GM19099 (cell line): ENCODE results near the gene SFXN5.

Experiments
- POLR2A ChIP-seq: IDR thresholded peaks from 3 replicates; pipeline ENCODE4 v1.6.1; 2011; ENCODE audit warnings: low read depth; ENCODE audit not compliant: insufficient read length; ENCODE audit errors: extremely low read depth

SFXN5 gene

DNA sequence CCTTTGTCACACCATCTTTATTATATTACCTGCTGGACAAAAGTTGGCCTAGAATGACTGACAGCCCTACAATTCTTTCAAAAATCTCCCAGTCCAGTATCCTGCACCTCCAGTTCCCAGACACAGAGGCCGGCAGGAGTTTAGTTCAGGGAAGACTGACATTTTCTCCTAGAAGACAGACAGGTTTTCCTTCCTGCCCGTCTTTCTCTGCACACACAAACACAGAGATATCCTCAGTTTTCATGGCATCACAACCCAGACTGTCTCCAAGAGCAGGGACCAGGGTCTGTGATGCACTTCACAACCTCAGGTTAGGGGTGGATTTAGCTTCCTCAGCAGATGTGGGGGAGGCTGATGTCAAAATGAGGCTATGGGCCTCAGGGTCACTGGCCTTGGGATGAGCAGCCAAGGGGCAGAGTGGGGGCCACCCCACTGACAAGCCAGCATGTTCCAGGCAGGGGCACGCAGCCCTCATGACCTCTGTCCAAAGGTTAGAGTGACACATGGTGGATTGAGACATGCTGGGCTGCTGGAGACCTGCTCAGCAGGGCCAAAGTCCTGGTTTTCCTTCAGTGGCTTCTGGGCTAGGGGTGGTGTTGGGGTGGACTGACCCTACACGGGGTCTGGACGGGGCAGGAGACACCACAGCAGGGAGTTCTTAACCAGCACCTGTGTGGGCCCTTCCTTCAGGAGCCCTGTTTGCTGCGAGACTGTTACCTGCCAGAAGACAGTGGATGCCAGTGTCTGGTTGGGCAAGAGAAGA lies 70.5 kb downstream of the SFXN5 start:
- TF ChIP-seq POLR2A: no peak

DNA sequence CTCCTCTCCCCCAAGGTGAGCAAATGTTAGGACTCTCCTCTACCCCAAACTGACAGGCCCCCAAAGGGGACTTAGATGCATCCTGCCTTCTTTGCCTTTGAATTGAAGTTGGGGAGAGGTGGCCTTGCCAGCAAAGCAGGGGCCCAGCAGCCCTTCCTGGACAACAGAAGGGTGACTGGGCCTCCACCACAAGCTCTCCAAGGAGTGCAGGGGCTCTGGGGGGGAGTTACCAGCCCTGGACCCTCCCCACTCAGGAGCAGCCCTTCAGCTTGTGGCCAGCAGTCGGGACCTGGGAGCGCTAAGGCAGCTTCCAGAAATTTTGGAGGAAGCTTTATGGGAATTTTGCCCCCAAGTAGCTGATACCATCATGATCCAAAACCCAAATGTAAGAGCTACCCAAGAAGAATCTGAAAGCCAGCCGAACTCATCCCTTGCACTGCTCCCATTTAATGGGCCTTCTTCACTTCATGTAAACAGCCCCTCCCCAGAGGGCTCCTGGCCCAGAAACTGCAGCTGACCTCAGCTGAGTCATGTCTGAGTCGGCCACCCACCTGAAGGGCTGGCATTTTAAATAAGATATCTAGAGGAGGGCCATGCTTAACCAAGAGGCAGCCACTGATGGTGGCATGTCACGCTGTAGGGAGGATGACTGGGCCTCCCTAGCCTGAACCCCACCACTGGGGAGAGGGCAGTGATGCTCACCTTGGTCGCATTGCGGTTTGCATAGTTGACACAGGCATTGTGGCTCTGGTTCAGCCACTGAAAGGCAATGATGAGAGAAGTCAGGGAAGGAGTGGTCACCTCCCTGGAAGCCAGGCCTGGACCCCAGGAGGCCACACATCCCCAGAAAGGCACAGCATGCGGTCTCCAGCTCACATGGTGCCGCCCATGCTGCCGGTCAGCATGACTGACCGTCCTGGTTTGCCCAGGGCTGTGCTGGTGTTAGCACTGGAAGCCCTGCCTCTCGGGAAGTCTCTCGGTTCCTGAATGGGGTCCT lies 71.5 kb downstream of the SFXN5 start:
- no peak for TF ChIP-seq POLR2A

DNA sequence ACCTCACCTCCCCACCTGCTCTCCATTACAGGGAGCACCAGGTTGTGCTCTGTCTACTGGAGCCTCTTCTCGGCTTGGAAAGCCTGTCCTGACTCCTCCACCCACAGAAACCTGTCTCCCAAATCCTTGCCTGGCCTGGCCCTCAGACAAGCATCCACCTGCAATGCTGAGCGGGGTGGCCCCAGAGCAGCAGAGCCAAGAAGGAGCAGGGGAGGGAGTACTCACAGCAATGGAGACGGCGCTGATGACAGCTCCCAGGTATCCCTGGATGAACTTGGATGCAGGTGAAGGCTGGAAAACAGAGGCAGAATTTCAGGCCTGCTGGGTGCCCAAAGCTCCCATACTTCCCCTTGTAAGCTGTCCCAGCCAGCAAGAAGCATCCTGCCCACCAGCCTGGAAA lies 72.8 kb downstream of the SFXN5 start:
- no peak for TF ChIP-seq POLR2A

GRCh38 chr2:72998234-72998651 lies 73.3 kb downstream of the SFXN5 start:
- TF ChIP-seq POLR2A: no peak

DNA sequence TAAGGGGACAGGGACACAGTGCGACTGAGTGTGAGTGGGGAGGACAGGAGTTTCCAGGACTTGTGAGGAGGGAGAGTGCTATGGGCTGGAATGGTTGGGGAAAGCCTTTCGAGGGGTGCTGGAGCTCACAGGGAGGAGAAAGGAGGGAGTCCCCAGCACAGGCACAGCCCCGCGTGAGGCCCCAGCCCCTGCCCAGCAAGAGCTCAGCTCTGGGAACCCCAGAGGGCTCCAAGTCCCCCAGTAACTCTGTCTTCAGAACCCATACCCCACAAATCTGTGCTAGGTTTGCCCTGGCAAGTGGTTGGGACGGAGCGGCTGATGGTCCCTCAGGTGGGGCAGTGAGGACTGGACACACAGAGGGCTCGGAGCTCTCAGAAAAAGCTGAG lies 75.4 kb downstream of the SFXN5 start:
- no peak for TF ChIP-seq POLR2A

DNA sequence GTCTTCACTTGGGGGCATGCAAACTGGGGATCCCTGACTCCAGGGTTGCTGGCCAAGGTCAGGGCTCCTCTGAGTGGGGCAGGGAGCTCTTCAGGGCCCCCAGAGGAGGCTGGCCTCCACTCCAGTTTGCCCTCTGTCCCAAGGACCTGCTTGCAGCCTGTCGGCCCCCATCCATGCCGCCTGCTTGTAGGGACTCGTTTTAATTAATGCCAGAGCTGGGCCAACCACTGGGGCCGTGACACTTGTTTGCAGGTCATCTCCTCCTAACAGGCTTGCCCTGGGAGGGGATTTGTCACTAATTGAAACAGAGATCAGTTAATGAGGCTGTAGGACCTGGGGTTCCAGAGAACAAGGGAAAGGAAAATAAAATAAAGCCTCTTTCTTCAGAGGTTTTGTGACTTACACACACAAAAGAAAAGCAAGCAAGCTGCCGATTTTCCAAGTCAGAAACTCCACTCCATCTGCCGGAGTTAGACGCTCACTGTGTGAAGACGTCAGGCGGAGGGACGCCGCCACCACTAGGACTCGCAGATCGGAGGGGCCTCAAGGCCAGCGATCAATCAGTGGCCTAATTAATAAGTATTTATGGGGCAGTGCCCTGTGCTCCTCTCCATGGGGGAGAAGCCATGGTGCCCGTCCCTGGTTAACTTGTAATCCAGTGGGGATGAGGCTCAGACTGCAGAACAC lies 75.9 kb downstream of the SFXN5 start:
- no peak for TF ChIP-seq POLR2A

DNA sequence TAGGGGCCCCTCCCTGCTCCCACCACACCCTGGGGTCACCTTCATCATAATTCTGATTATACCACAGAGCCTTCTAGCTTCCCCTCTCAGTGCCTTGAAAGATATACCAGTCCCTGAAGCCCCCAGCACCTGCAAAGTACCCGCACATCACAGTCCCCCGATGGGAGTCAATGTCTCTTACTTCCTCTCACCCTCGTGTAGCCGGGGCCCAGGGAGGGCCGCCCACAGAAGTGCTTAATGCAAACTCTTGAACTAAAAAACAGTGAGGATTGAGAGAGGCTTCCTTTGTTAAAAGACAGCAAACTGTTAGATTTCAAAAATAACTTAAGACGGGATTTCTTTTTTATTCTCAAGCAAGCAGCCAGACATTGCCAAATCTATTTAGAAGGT lies 76.5 kb downstream of the SFXN5 start:
- no peak for TF ChIP-seq POLR2A

GRCh38 chr2:72994282-72994990 lies 77.1 kb downstream of the SFXN5 start:
- TF ChIP-seq POLR2A: no peak

DNA sequence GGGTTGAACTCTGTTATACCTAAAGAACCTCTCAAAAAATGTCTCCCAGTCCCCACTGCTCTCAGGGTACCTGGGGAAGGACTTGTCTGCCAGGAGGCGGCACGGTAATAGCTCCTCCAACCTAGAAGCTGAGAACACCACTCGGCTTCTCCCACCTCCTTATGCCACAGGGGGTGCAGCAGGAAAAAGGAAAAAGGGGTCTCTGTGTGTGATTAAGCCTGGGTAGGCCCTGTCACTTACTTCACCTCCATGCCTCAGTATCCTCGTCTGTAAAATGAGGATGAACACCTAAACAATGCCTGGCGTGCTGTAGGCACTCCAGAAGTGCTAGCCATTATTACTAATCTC lies 77.6 kb downstream of the SFXN5 start:
- no peak for TF ChIP-seq POLR2A

GRCh38 chr2:72993147-72993932 lies 78.2 kb downstream of the SFXN5 start:
- TF ChIP-seq POLR2A: no peak

- TF ChIP-seq POLR2A: no peak
Observed at GRCh38 chr2:72992734-72993102, 78.8 kb downstream of the SFXN5 start.

DNA sequence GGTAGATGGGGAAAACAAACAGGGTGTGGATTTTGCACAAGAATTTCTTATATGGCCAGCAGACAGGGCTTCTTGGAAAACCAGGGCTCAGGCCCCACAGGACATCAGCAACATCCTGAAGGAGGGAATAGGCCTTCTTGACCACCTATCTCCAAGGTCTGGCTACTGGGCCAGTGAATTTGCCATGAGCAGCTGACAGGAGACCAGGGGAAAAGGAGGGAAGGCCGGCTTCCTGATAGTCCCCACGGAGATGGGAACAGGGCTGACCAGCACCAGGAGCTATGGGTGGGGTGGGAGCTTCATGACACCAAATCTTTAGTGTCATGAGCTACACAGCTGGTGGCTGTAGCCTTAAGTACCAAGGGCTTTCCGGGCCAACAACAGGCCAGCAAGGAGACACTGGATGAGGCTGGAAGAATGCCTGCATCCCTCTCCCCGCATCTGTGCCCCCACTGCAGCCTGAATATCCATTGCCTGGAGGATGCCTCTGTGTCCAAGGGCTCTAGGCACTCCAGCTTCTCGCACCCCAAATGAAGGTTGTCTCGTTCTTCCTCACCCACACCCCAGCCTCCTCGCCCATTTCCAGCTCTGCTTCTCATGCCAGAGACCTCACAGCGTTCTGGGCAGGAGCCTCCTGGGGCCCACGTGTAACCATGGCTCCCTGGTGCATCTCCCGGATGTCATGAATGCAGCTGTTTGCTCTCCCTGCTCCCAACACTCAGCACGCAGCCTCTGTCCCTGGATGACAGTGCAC lies 79.4 kb downstream of the SFXN5 start:
- no peak for TF ChIP-seq POLR2A

DNA sequence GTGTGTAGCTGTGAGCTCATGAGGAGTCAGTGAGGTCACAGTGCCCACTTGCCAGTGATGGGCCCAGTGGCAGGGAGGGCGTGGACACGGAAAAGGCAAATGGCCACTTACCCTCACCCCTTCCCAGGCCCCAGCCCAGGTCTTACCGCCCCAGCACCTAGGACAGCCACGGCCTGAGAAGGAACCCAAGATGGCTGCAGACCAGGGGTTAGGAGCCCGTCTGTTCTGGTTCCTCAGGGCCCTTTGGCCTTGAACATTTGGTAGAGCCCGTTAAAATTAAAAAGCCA lies 80.1 kb downstream of the SFXN5 start:
- no peak for TF ChIP-seq POLR2A
